HL-60 (cell line): ENCODE measurements around the gene IQGAP2.

Experiments used
- DNase-seq, 2 experiments: peaks; one replicate each; pipeline ENCODE4 v3.0.0-alpha.2; 2010 to 2020; ENCODE audit warnings: low read depth in 1 of 2, low spot score in 1 of 2
- H3K27ac ChIP-seq: fragments of 250-450 bp; sonication (Bioruptor Pico); replicated peaks from 2 replicates; pipeline ENCODE4 v1.5.1; 2020; ENCODE audit warnings: mild to moderate bottlenecking, moderate library complexity
- H3K27me3 ChIP-seq: fragments of 250-450 bp; sonication (Bioruptor Pico); 2 replicates; pipeline ENCODE4 v1.5.1; 2021; ENCODE audit warnings: mild to moderate bottlenecking, moderate library complexity; ENCODE audit not compliant: insufficient read depth, poor library complexity, severe bottlenecking
- H3K4me3 ChIP-seq: replicated peaks from 2 replicates; pipeline ENCODE4 v1.5.1; 2011; ENCODE audit warnings: mild to moderate bottlenecking, control low read depth, low read length; ENCODE audit not compliant: insufficient read depth
- GABPA ChIP-seq: IDR thresholded peaks from 2 replicates; pipeline ENCODE4 v1.6.1; 2012; ENCODE audit warnings: low read depth
- POLR2AphosphoS5 ChIP-seq: IDR thresholded peaks from 2 replicates; pipeline ENCODE4 v1.6.1; 2012; ENCODE audit warnings: low read depth
- SPI1 ChIP-seq: IDR thresholded peaks from 2 replicates; pipeline ENCODE4 v1.6.1; 2012; ENCODE audit warnings: low read depth, mild to moderate bottlenecking, borderline replicate concordance
- TF ChIP-seq, protein P1 (sequence below): IDR thresholded peaks from 2 replicates; pipeline ENCODE4 v1.6.1; 2012; ENCODE audit warnings: low read depth; ENCODE audit not compliant: insufficient replicate concordance
- TF ChIP-seq, protein P2 (sequence below): IDR thresholded peaks from one replicate; pipeline ENCODE4 v1.5.1; 2011; ENCODE audit warnings: low read length, control low read depth, inconsistent platforms; ENCODE audit not compliant: insufficient read depth

The IQGAP2 gene

DNA sequence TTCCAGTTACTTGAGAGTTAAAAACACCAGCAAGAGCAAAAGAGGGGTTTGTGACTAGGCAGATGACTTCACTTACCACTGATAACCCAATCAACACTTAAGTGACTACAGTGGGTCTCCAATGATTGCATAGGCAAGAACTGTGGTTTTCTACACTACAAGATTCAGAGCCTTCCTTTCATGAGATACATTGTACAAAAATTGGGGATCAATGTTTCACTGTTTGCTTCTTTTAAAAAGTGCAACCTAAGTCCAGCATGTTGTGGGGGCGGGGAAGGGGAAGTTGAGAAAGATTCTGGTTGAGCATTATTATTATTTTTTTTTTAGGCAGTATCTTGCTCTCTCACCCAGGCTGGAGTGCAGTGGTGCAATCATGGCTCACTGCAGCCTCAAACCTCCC is 3.6 kb downstream of the IQGAP2 start:
- no peaks in the 10 kb centered on the region for H3K27me3 ChIP-seq
- H3K27ac ChIP-seq = peak overlapping the region; percentile 95
- H3K4me3 ChIP-seq = no peak overlapping the region
- peak in 1 of 2 experiments; percentile 45 for DNase-seq
- no peak for TF ChIP-seq GABPA
- TF ChIP-seq SPI1 = no peak
- TF ChIP-seq, protein P1, sequence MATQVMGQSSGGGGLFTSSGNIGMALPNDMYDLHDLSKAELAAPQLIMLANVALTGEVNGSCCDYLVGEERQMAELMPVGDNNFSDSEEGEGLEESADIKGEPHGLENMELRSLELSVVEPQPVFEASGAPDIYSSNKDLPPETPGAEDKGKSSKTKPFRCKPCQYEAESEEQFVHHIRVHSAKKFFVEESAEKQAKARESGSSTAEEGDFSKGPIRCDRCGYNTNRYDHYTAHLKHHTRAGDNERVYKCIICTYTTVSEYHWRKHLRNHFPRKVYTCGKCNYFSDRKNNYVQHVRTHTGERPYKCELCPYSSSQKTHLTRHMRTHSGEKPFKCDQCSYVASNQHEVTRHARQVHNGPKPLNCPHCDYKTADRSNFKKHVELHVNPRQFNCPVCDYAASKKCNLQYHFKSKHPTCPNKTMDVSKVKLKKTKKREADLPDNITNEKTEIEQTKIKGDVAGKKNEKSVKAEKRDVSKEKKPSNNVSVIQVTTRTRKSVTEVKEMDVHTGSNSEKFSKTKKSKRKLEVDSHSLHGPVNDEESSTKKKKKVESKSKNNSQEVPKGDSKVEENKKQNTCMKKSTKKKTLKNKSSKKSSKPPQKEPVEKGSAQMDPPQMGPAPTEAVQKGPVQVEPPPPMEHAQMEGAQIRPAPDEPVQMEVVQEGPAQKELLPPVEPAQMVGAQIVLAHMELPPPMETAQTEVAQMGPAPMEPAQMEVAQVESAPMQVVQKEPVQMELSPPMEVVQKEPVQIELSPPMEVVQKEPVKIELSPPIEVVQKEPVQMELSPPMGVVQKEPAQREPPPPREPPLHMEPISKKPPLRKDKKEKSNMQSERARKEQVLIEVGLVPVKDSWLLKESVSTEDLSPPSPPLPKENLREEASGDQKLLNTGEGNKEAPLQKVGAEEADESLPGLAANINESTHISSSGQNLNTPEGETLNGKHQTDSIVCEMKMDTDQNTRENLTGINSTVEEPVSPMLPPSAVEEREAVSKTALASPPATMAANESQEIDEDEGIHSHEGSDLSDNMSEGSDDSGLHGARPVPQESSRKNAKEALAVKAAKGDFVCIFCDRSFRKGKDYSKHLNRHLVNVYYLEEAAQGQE = no peak
- TF ChIP-seq, protein P2, sequence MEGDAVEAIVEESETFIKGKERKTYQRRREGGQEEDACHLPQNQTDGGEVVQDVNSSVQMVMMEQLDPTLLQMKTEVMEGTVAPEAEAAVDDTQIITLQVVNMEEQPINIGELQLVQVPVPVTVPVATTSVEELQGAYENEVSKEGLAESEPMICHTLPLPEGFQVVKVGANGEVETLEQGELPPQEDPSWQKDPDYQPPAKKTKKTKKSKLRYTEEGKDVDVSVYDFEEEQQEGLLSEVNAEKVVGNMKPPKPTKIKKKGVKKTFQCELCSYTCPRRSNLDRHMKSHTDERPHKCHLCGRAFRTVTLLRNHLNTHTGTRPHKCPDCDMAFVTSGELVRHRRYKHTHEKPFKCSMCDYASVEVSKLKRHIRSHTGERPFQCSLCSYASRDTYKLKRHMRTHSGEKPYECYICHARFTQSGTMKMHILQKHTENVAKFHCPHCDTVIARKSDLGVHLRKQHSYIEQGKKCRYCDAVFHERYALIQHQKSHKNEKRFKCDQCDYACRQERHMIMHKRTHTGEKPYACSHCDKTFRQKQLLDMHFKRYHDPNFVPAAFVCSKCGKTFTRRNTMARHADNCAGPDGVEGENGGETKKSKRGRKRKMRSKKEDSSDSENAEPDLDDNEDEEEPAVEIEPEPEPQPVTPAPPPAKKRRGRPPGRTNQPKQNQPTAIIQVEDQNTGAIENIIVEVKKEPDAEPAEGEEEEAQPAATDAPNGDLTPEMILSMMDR = no peak
- no peak for TF ChIP-seq POLR2AphosphoS5

DNA sequence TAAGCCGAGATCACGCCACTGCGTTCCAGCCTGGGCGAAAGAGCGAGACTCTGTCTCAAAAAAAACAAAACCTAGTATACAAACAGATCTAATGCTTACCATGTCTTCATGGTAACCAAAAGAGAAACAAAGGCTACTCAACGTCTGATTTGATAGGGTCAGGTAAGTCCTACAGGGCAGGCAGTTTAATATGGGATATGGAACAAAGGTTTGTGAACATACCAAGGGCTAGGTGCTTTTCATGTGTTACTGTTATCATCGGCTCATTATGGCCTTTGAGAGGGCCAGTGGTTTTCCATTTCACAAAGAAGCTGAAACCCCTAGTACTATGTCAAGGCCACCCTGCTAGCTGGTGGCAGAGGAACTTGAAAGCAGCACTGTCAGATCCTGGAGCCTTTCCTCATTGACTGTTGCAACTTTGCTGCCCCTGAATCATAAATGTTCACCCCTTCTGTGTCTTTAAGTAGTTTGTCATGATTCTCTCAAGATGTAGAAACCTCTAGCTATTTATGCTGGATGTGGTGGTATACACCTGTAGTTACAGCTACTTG is 5.1 kb downstream of the IQGAP2 start:
- Histone ChIP-seq H3K27ac (no peak overlapping the region), H3K4me3 (no peak overlapping the region), H3K27me3 (no peaks in the 10 kb centered on the region)
- TF ChIP-seq POLR2AphosphoS5 (no peak), GABPA (no peak), SPI1 (no peak)
- TF ChIP-seq, protein P2 = no peak
- TF ChIP-seq, protein P1 = no peak
- DNase-seq = no peak

DNA sequence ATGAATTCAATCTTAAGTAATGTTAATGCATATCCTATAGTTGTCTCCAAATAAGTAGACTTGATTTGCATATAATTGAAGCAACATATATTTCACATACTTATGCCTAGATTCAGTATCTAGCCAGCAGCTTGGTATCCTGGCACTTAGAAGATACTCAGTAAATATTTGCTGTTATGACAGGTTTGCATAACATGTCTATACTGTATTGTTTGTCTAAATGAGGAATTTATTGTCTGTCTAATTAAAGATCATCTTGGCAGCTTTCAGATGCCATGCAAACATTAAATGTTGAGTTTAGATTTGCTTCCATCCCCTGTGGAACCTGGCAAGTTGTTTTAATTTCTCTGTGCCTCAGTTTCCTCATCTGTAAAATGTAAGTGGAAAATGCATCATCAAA is 9.4 kb downstream of the IQGAP2 start:
- Histone ChIP-seq H3K4me3 (no peak overlapping the region), H3K27ac (no peak overlapping the region), H3K27me3 (no peaks in the 10 kb centered on the region)
- TF ChIP-seq SPI1 (no peak), GABPA (no peak)
- TF ChIP-seq, protein P2 = no peak
- DNase-seq = no peak

DNA sequence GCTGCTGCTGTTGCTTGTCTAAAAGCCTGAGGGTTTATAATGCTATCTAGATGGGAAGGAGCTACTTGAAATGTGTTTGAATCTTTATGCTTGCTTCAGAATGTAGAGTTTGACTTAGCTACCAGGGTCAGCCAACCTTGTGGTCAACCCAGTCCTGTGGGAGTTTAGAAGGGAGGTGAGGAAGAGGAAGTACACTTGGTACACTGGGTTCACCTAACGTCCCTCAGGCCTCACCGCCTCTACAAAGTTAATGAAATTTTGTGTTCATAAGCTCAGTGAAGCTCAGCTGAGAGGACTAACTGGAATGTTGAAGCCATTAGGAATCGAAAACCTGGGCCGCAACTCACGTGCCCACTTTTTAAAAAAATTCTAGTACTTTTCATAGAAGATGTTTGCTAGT is 10.7 kb downstream of the IQGAP2 start:
- TF ChIP-seq, protein P2 = no peak
- no peak for TF ChIP-seq POLR2AphosphoS5
- TF ChIP-seq SPI1 = no peak; the same call in 1 of the 2 replicates
- TF ChIP-seq GABPA = no peak
- TF ChIP-seq, protein P1 = no peak
- no peaks in the 10 kb centered on the region for H3K27me3 ChIP-seq
- DNase-seq = peak in 1 of 2 experiments; percentile 57
- H3K4me3 ChIP-seq = no peak overlapping the region
- peak overlapping the region; percentile 18; the same call in 1 of the 2 replicates for H3K27ac ChIP-seq
